IMR-90 (cell line): Measurements from ENCODE around the gene SRRD.

Experiments used
- CEBPB ChIP-seq: IDR thresholded peaks from 2 replicates; pipeline ENCODE4 v1.6.1; 2012; ENCODE audit warnings: low read depth, low read length, improper control_type of control experiment
- TF ChIP-seq, protein P1 (sequence below): conservative IDR thresholded peaks from 2 replicates; pipeline ENCODE4 v1.5.1; 2012; ENCODE audit warnings: mild to moderate bottlenecking, low read depth, low read length, improper control_type of control experiment

DNA sequence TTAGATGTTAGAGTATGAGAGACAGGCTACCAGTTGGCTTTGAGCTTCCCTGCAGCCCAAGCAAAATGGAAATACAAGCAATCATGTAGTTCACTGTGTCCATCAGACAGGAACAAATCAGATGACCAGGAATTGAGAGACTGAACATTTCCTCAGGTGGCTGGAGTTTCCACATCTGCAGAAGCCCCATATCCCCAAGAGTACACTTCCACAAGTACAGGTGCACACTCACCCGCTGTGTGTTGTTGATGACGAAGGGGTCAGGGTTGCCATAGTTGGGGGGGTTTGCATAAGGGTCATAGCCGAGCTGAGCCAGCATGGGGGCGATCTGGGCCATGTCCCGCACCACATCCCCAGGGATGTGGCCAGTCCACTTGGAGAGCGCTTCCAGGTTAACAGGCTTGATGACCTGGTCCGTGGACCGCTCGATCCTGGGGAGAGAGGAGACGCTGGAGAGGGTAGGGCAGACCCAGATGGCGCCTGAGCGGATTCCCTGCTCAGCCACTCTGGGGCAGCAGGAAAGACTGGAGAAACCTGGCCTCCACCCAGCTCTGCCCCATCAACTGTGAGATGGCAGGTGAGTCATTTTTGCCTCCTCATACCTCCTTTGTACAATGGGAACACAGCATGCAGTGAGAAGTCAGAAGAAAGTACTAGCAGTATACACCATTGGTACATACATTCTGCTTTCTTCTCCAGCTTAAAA is 52.5 kb downstream of the SRRD start:
- TF ChIP-seq CEBPB, result no peak
- TF ChIP-seq, protein P1, sequence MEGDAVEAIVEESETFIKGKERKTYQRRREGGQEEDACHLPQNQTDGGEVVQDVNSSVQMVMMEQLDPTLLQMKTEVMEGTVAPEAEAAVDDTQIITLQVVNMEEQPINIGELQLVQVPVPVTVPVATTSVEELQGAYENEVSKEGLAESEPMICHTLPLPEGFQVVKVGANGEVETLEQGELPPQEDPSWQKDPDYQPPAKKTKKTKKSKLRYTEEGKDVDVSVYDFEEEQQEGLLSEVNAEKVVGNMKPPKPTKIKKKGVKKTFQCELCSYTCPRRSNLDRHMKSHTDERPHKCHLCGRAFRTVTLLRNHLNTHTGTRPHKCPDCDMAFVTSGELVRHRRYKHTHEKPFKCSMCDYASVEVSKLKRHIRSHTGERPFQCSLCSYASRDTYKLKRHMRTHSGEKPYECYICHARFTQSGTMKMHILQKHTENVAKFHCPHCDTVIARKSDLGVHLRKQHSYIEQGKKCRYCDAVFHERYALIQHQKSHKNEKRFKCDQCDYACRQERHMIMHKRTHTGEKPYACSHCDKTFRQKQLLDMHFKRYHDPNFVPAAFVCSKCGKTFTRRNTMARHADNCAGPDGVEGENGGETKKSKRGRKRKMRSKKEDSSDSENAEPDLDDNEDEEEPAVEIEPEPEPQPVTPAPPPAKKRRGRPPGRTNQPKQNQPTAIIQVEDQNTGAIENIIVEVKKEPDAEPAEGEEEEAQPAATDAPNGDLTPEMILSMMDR, result no peak
